GM19240 (cell line): ENCODE results near the gene NEU4.
A peak's percentile ranks its signal among the peaks of the same experiment; 100 is the strongest.

Source experiments
- DNase-seq: peaks from one replicate; pipeline ENCODE4 v3.0.0; 2011; ENCODE audit warnings: low spot score; ENCODE audit not compliant: insufficient read length

Gene NEU4

GRCh38 chr2:241851325-241852115 is 42.5 kb downstream of the NEU4 start:
- DNase-seq: no peak

GRCh38 chr2:241852116-241852980 is 43.4 kb downstream of the NEU4 start:
- DNase-seq: no peak

GRCh38 chr2:241852981-241853631 is 44.1 kb downstream of the NEU4 start:
- no peak for DNase-seq

- no peak for DNase-seq
These were observed 44.8 kb downstream of the NEU4 start for GRCh38 chr2:241853651-241854341.

DNA sequence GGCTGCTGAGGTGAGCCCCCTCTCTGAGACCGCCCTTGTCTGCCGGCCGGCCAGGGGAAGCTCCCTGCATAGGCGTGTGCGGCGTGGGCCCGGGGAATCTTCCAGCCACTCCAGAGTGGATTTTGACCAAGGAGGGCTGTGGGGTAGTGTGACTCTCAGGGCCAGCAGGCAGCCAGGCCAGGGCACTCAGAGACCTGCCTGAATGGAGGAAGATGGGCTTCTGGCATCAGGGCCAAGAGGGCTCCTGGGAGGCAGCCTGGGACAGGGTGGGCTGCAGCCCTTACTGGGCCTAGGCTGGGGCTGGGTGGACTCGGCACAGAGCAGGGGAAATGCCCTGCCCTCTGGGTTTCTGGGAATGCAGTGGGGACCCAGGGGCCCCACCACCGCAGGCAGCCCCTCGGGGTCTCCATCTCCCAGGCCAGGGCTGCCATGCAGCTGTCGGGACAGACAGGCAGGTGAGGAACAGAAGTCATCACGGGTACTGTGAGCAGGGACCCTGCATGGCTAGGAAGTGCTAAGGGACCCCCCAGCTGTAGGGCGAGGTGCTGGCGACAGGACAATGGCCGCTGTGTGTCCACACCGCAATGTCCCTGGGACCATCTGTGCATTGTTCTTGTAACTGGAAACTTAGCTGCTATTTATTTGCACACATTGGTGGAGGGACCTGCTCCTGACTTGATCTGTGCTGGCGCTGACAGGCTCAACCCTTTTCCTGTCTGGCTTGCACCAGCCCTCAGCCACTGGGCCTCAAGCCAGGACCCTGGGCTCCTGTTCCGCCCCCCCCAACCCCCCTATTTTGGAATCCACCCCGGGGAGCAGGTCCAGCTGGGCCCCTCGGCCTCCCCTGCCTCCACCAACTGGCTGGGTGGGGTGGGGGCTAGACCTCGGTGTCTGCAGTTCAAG is 45.6 kb downstream of the NEU4 start:
- DNase-seq: no peak

- DNase-seq: no peak
These were observed 46.4 kb downstream of the NEU4 start for GRCh38 chr2:241855245-241855887.

- DNase-seq: no peak
These were observed 47.0 kb downstream of the NEU4 start for GRCh38 chr2:241855888-241856422.

- DNase-seq: no peak
These were observed 48.1 kb downstream of the NEU4 start for GRCh38 chr2:241857041-241857541.

- no peak for DNase-seq
These were observed 48.7 kb downstream of the NEU4 start for GRCh38 chr2:241857572-241858121.

GRCh38 chr2:241858206-241859016 is 49.4 kb downstream of the NEU4 start, which contains the start of gene PDCD1:
Gene PDCD1, minus strand, starts transcription at chr2:241858894. Its CDS starts 56 bp downstream, at chr2:241858838.
- DNase-seq: peak; percentile 71

- DNase-seq: no peak
These were observed 50.0 kb downstream of the NEU4 start for GRCh38 chr2:241859017-241859435.

- peak; percentile 75 for DNase-seq
These were observed 50.6 kb downstream of the NEU4 start for GRCh38 chr2:241859436-241860183.

DNA sequence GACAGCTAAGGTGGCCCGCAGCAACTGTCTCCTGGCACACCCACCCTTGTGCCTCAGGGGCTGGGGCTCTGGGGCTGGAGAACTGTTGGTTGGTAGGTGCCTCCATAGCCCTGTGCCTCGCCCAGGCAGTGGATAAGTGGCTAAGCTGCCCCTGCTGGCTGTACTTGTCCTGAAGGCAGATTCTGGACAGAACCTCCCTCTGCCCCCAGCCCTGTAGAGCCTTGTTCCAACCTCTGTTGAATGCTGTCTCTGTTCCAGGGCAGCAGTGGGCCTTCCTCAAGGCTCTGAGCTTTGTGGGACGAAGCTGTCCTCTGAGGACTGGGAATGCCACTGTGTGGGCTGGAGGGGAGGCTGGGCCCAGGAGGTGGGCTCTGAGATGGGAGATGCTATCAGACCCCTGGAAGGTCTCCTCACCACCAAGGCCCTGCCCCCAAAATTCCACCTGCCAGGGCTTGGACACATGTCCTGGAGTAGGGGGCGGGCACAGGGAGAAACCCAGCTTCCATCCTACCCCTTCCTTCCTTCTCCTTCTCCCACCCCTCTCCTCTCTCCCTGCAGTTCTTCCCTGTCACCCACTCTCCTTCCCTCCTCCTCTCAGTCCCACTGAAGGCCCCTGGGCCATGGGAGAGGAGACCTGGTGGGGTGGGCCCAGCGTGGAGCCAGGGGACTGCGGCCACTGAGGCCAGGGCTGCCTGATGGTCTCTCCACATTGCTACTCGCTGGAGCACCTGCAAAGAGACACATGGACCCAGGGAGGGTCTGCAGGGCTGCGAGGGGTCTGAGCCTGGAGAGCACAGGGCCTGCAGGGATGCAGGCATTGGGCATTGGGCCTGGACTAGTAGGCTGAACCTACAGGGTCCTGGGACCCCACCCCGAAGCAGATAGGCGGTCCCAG is 51.4 kb downstream of the NEU4 start:
- DNase-seq: no peak

- DNase-seq: no peak
These were observed 52.3 kb downstream of the NEU4 start for GRCh38 chr2:241861264-241861663.

- no peak for DNase-seq
These were observed 53.1 kb downstream of the NEU4 start for GRCh38 chr2:241862093-241862492.
